WTC11 (cell line): ENCODE data around the gene MYOG. TPM values are rescaled to one million over a fixed set of nuclear protein-coding genes. Genes with fewer than 3 reads are reported as not detected.

Experiments
- ATAC-seq: fragments of 200-7000 bp; cut with Tn5 transposase; 2 replicates; pipeline ENCODE4 v1.10.0; 2021; ENCODE audit warnings: mild to moderate bottlenecking, moderate library complexity
- CTCF ChIA-PET: fragments of 300-600 bp; sonication (Branson Sonifier 250); formaldehyde crosslinking; loops from one replicate; lab custom pipeline; 2021; ENCODE audit warnings: antibody characterized with exemption; lab: Charles Lee
- POLR2A ChIA-PET: fragments of 350-600 bp; sonication (Branson Sonifier 250); formaldehyde crosslinking; loops from one replicate; lab custom pipeline; 2021; ENCODE audit warnings: antibody characterized with exemption; lab: Charles Lee
- DNase-seq: peaks from one replicate; pipeline ENCODE4 v3.0.0; 2021; ENCODE audit warnings: low spot score
- H3K27ac Mint-ChIP-seq: 2 replicates; pipeline ENCODE4 v1.8.0; 2021; ENCODE audit warnings: mixed read lengths
- H3K27me3 Mint-ChIP-seq: 2 replicates; pipeline ENCODE4 v1.8.0; 2021; ENCODE audit warnings: low read depth, mild to moderate bottlenecking, moderate library complexity, mixed read lengths
- H3K36me3 Mint-ChIP-seq: 2 replicates; pipeline ENCODE4 v1.8.0; 2021; ENCODE audit warnings: mixed read lengths
- H3K4me1 Mint-ChIP-seq: 2 replicates; pipeline ENCODE4 v1.8.0; 2022; ENCODE audit warnings: mixed read lengths
- H3K4me3 Mint-ChIP-seq: 2 replicates; pipeline ENCODE4 v1.8.0; 2021; ENCODE audit warnings: mild to moderate bottlenecking, moderate library complexity, mixed read lengths
- H3K9me3 Mint-ChIP-seq: 2 replicates; pipeline ENCODE4 v1.8.0; 2021; ENCODE audit warnings: mixed read lengths
- AFF4 ChIP-seq: sonication (generic); formaldehyde crosslinking; IDR thresholded peaks from 2 replicates; pipeline ENCODE4 v1.8.1; 2023; ENCODE audit warnings: mild to moderate bottlenecking, missing genetic modification reagents, borderline replicate concordance
- AR ChIP-seq: fragments of 250-450 bp; sonication (Bioruptor Pico); IDR thresholded peaks from 2 replicates; pipeline ENCODE4 v1.9.0; 2021; ENCODE audit warnings: mild to moderate bottlenecking
- CDX4 ChIP-seq: fragments of 250-450 bp; sonication (Bioruptor Pico); IDR thresholded peaks from 2 replicates; pipeline ENCODE4 v1.9.0; 2021; ENCODE audit warnings: moderate library complexity, mild to moderate bottlenecking, inconsistent platforms, borderline replicate concordance
- CREB1 ChIP-seq: sonication (generic); formaldehyde crosslinking; IDR thresholded peaks from 2 replicates; pipeline ENCODE4 v1.8.0; 2023; ENCODE audit warnings: mild to moderate bottlenecking, missing genetic modification reagents
- E2F1 ChIP-seq: sonication (generic); formaldehyde crosslinking; IDR thresholded peaks from 2 replicates; pipeline ENCODE4 v1.8.0; 2022; ENCODE audit warnings: mild to moderate bottlenecking, missing genetic modification reagents
- ELF4 ChIP-seq: sonication (generic); formaldehyde crosslinking; IDR thresholded peaks from 2 replicates; pipeline ENCODE4 v1.8.1; 2022; ENCODE audit warnings: low read depth, mild to moderate bottlenecking, moderate library complexity, missing genetic modification reagents
- GABPB1 ChIP-seq: sonication (generic); formaldehyde crosslinking; IDR thresholded peaks from 2 replicates; pipeline ENCODE4 v1.8.1; 2023; ENCODE audit warnings: mild to moderate bottlenecking, missing genetic modification reagents
- HMGXB4 ChIP-seq: sonication (generic); formaldehyde crosslinking; IDR thresholded peaks from 2 replicates; pipeline ENCODE4 v1.8.1; 2023; ENCODE audit warnings: mild to moderate bottlenecking, moderate library complexity, missing genetic modification reagents
- IRF1 ChIP-seq: sonication (generic); formaldehyde crosslinking; IDR thresholded peaks from 2 replicates; pipeline ENCODE4 v1.8.0; 2023; ENCODE audit warnings: missing genetic modification reagents
- NFE2L1 ChIP-seq: sonication (generic); formaldehyde crosslinking; IDR thresholded peaks from 2 replicates; pipeline ENCODE4 v1.8.1; 2023; ENCODE audit warnings: missing genetic modification reagents
- PRRX2 ChIP-seq: fragments of 250-450 bp; sonication (Bioruptor Pico); IDR thresholded peaks from 2 replicates; pipeline ENCODE4 v1.8.0; 2021; ENCODE audit warnings: mild to moderate bottlenecking
- RORB ChIP-seq: fragments of 250-450 bp; sonication (Bioruptor Pico); IDR thresholded peaks from 2 replicates; pipeline ENCODE4 v1.9.0; 2021; ENCODE audit warnings: mild to moderate bottlenecking
- SMAD3 ChIP-seq: sonication (generic); formaldehyde crosslinking; IDR thresholded peaks from 2 replicates; pipeline ENCODE4 v1.8.0; 2022; ENCODE audit warnings: missing genetic modification reagents, mild to moderate bottlenecking, borderline replicate concordance
- ZNF232 ChIP-seq: sonication (generic); formaldehyde crosslinking; IDR thresholded peaks from 2 replicates; pipeline ENCODE4 v1.8.0; 2022; ENCODE audit warnings: mild to moderate bottlenecking, missing genetic modification reagents
- total RNA-seq: library from RNA; stranded (reverse); gene quantifications from 3 replicates; pipeline ENCODE4 v1.2.3, GENCODE V29; 2021

Gene MYOG
- total RNA-seq, 1 experiment from 2014 or later: not detected

GRCh38 chr1:203049576-203050180 lies 36.1 kb downstream of the MYOG start:
- Mint-ChIP-seq H3K27ac (no peak overlapping the region), H3K4me3 (no peak overlapping the region), H3K27me3 (no peaks in the 10 kb centered on the region), H3K9me3 (no peaks in the 10 kb centered on the region), H3K4me1 (peaks cover 45% of the 10 kb centered on the region), H3K36me3 (peaks cover 27% of the 10 kb centered on the region)
- POLR2A ChIA-PET: interaction anchor here (0.7 to 1.3 kb wide), 2 partner anchors 9 to 14 kb away, joined by 3 to 4 read pairs; no protein-coding TSS in a partner anchor
- ATAC-seq (no peak), DNase-seq (no peak)
- CTCF ChIA-PET: interaction anchor here (0.9 to 11.5 kb wide), 11 partner anchors 8 to 223 kb away, joined by 3 to 412 read pairs (median 12); partner anchors contain the start of genes ADORA1 and MYOG
- TF ChIP-seq CDX4 (no peak), RORB (CRISPR knock-in tag) (no peak), NFE2L1 (CRISPR knock-in tag) (no peak), AR (CRISPR knock-in tag) (no peak), PRRX2 (CRISPR knock-in tag) (no peak), IRF1 (no peak), HMGXB4 (CRISPR knock-in tag) (no peak), GABPB1 (CRISPR knock-in tag) (no peak), AFF4 (no peak), SMAD3 (CRISPR knock-in tag) (no peak), ZNF232 (CRISPR knock-in tag) (no peak), ELF4 (CRISPR knock-in tag) (no peak), CREB1 (CRISPR knock-in tag) (no peak), E2F1 (no peak)
